ENCODE data around the gene BTBD6. TPM values are rescaled to one million over a fixed set of nuclear protein-coding genes. Genes with fewer than 3 reads are reported as not detected.

BTBD6 gene
- total and polyA plus RNA-seq, 9 of the 15 experiments (the other 6 are each of a cell fraction or from before 2014, with no cell fraction given), result not detected

GRCh38 chr14:105253329-105253682 is 5.0 kb downstream of the BTBD6 start:
- TF ChIP-seq ZNF239 (CRISPR knock-in tag; IDR thresholded peaks at IDR 0.05) (no peak), BMI1 (IDR thresholded peaks at IDR 0.05; ENCODE audit: low read length) (no peak), ZNF57 (CRISPR knock-in tag; IDR thresholded peaks at IDR 0.05) (no peak), MCM5 (IDR thresholded peaks at IDR 0.05; ENCODE audit: low read depth) (no peak), ZNF408 (CRISPR knock-in tag; IDR thresholded peaks at IDR 0.05; ENCODE audit: low read depth) (no peak)
- no peaks in the 10 kb centered on the region for H3K9me1 ChIP-seq (ENCODE audit: control insufficient read depth, insufficient read depth, low read length)
- POLR2A ChIA-PET, result no interaction called here
- H3K36me3 ChIP-seq (ENCODE audit: control insufficient read depth, insufficient read depth, low read length), result peaks cover 13% of the 10 kb centered on the region; the same call in 2 of the 3 replicates
- no peak overlapping the region for H3K4me3 ChIP-seq
- BruUV-seq (replicated peaks), result no TSS peak
- DNase-seq (ENCODE audit: extremely low read depth in 1 of 4, low spot score in 3 of 4) (no peak), FAIRE-seq (no peak), ATAC-seq (no peak)
- H3K4me1 ChIP-seq (replicated peaks in 1 of 2; ENCODE audit: control insufficient read depth in 2 of 2, insufficient read depth in 2 of 2, low read length in 2 of 2), result no peaks in the 10 kb centered on the region
- 100% methylated on average over 6 of the region's 9 CpGs for WGBS (ENCODE audit: insufficient coverage, low coverage, missing lambda C conversion rate)
- no peaks in the 10 kb centered on the region for H3K9me3 ChIP-seq (replicated peaks; ENCODE audit: control insufficient read depth, insufficient read depth, low read depth, low read length)
- no peak overlapping the region for H3K4me2 ChIP-seq (ENCODE audit: insufficient read depth, low read length)
- CTCF ChIA-PET (ENCODE audit: low intra/inter-chr PET ratio), result no interaction called here
- H2AFZ ChIP-seq (ENCODE audit: low read depth, low read length), result no peak overlapping the region
- intact Hi-C loops (cut with micrococcal nuclease), result no loop called here
- no peaks in the 10 kb centered on the region for H3K79me2 ChIP-seq (ENCODE audit: control insufficient read depth, insufficient read depth, low read length)
- in situ Hi-C loops (cut with MboI), result no loop called here
- no peaks in the 10 kb centered on the region for H4K20me1 ChIP-seq (replicated peaks; ENCODE audit: control insufficient read depth, insufficient read depth, low read length)
- no peak overlapping the region for H3K27ac ChIP-seq (ENCODE audit: extremely low read depth, low read depth, low read length)
- no peak overlapping the region for H3K9ac ChIP-seq (ENCODE audit: insufficient read depth in 1 of 2, low read depth in 2 of 2, low read length in 2 of 2)
- H3K27me3 ChIP-seq (ENCODE audit: control insufficient read depth in 2 of 2, insufficient read depth in 2 of 2, low read length in 2 of 2), result no peaks in the 10 kb centered on the region

GRCh38 chr14:105255021-105255507 is 6.7 kb downstream of the BTBD6 start:
- peaks cover 13% of the 10 kb centered on the region; the same call in 2 of the 3 replicates for H3K36me3 ChIP-seq (ENCODE audit: control insufficient read depth, insufficient read depth, low read length)
- in situ Hi-C loops (cut with MboI), result no loop called here
- WGBS (ENCODE audit: insufficient coverage, low coverage, missing lambda C conversion rate), result 79% methylated on average over 6 of the region's 6 CpGs
- H3K27ac ChIP-seq (ENCODE audit: extremely low read depth, low read depth, low read length), result no peak overlapping the region
- no peaks in the 10 kb centered on the region for H3K9me1 ChIP-seq (ENCODE audit: control insufficient read depth, insufficient read depth, low read length)
- ATAC-seq (no peak), FAIRE-seq (no peak), DNase-seq (ENCODE audit: extremely low read depth in 1 of 4, low spot score in 3 of 4) (no peak)
- intact Hi-C loops (cut with micrococcal nuclease), result no loop called here
- no peaks in the 10 kb centered on the region for H4K20me1 ChIP-seq (replicated peaks; ENCODE audit: control insufficient read depth, insufficient read depth, low read length)
- H3K79me2 ChIP-seq (ENCODE audit: control insufficient read depth, insufficient read depth, low read length), result no peaks in the 10 kb centered on the region
- no peak overlapping the region for H2AFZ ChIP-seq (ENCODE audit: low read depth, low read length)
- no TSS peak for BruUV-seq (replicated peaks)
- H3K27me3 ChIP-seq (ENCODE audit: control insufficient read depth in 2 of 2, insufficient read depth in 2 of 2, low read length in 2 of 2), result no peaks in the 10 kb centered on the region
- H3K4me2 ChIP-seq (ENCODE audit: insufficient read depth, low read length), result no peak overlapping the region
- POLR2A ChIA-PET, result no interaction called here
- no peak overlapping the region for H3K4me3 ChIP-seq
- H3K4me1 ChIP-seq (replicated peaks in 1 of 2; ENCODE audit: control insufficient read depth in 2 of 2, insufficient read depth in 2 of 2, low read length in 2 of 2), result no peaks in the 10 kb centered on the region
- no peak overlapping the region; a peak in 1 of 4 replicates for H3K9ac ChIP-seq (ENCODE audit: insufficient read depth in 1 of 2, low read depth in 2 of 2, low read length in 2 of 2)
- no peaks in the 10 kb centered on the region for H3K9me3 ChIP-seq (replicated peaks; ENCODE audit: control insufficient read depth, insufficient read depth, low read depth, low read length)
- TF ChIP-seq HDAC8 (tag; IDR thresholded peaks at IDR 0.05), result no peak
- no peak for TF ChIP-seq STAT6 (CRISPR knock-in tag; IDR thresholded peaks at IDR 0.05)
- TF ChIP-seq ZNF695 (CRISPR knock-in tag; IDR thresholded peaks at IDR 0.05), result no peak
- no peak for TF ChIP-seq ERF (CRISPR knock-in tag; IDR thresholded peaks at IDR 0.05)
- CTCF ChIA-PET (ENCODE audit: low intra/inter-chr PET ratio), result no interaction called here
